Measurements from ENCODE around the gene RPH3AL. TPM values are rescaled to one million over a fixed set of nuclear protein-coding genes. Genes with fewer than 3 reads are reported as not detected.

Gene RPH3AL
- polyA plus RNA-seq, 3 donors: 0.71 to 1.9 (median 1.5) TPM

DNA sequence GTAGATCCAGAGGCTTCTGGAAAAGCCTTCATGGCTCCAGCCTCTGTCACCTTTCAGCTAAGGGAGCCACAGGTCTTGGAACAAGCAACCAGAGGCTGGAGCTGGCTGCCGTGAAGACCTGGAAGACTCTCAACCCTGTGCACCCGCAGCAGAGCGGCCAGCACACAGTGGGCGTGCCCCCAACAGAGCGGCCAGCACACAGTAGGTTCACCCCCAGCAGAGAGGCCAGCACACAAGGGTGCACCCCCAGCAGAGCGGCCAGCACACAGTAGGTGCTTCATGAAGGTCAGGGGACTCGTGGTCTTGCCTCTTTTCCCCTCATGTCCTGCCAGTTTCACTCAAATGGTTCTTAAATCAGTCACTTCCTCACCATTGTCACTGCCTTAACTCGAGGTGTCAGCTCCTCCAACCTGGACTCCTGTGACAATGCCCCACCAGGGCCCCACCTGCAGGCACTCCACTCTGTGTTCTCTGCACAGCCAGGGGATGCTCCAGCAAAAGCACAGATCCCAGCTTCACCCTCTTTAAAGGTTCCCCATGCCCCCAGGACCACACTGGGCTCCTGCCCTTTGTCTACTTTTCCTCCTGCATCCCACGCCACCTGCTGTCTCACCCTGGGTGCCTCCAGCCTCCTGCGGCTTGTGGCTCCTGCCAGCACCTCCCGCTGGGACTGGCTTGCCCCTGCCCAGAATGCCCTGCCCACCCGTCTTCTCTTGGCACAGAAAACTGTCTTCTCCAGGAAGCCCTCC, 128.7 kb downstream of the RPH3AL start:
- Histone ChIP-seq H3K4me3 (replicated peaks in 1 of 3; ENCODE audit: low read depth in 2 of 3, low read length in 3 of 3) (no peak overlapping the region), H3K4me1 (ENCODE audit: control insufficient read depth in 1 of 2, insufficient read depth in 2 of 2, low read length in 2 of 2) (peaks cover 0 to 8% of the 10 kb centered on the region in 2 donors), H3K36me3 (replicated peaks in 1 of 2; ENCODE audit: control insufficient read depth in 1 of 2, insufficient read depth in 2 of 2, low read length in 2 of 2) (no peaks in the 10 kb centered on the region), H3K27ac (ENCODE audit: low read depth in 1 of 2, low read length in 2 of 2) (no peak overlapping the region), H3K79me2 (ENCODE audit: insufficient read depth, low read length) (no peaks in the 10 kb centered on the region), H3K9ac (ENCODE audit: insufficient read depth, low read length, poor library complexity, severe bottlenecking) (no peak overlapping the region), H2AFZ (ENCODE audit: insufficient read depth, low read depth, low read length, poor library complexity, severe bottlenecking) (no peak overlapping the region), H3K9me3 (replicated peaks in 1 of 2; ENCODE audit: control insufficient read depth in 1 of 2, insufficient read depth in 1 of 2, low read length in 2 of 2) (no peaks in the 10 kb centered on the region), H3K4me2 (replicated peaks; ENCODE audit: extremely low read depth, low read length, poor library complexity, severe bottlenecking) (no peak overlapping the region), H4K20me1 (ENCODE audit: insufficient read depth, low read length) (no peaks in the 10 kb centered on the region), H3K27me3 (ENCODE audit: control insufficient read depth in 2 of 2, insufficient read depth in 2 of 2, low read length in 2 of 2) (no peaks in the 10 kb centered on the region)
- DNase-seq: no peak
- H3K9me3 Mint-ChIP-seq: peaks cover 0 to 5% (median 1%) of the 10 kb centered on the region in 7 donors
- H3K27me3 Mint-ChIP-seq (ENCODE audit: low read depth in 3 of 3): peaks cover 4 to 8% (median 6%) of the 10 kb centered on the region in 3 donors
- no peak overlapping the region for H3K4me3 Mint-ChIP-seq
- WGBS (ENCODE audit: insufficient coverage): 75% methylated on average over 12 of the region's 12 CpGs
- intact Hi-C loops (cut with micrococcal nuclease): loop anchor here in 1 of 2 donors (10.0 kb wide), 1 partner anchor 1201 kb away; no protein-coding TSS in a partner anchor
- TF ChIP-seq CTCF (IDR thresholded peaks at IDR 0.05): no peak
- no peaks in the 10 kb centered on the region for H3K36me3 Mint-ChIP-seq
- peaks cover 4% of the 10 kb centered on the region for H3K4me1 Mint-ChIP-seq
- H3K27ac Mint-ChIP-seq: peak overlapping the region in 2 of 7 donors; percentile 42 to 50

GRCh38 chr17:222172-222571, 130.4 kb downstream of the RPH3AL start:
- H3K27me3 Mint-ChIP-seq (ENCODE audit: low read depth in 3 of 3): peaks cover 4 to 5% (median 4%) of the 10 kb centered on the region in 3 donors
- H3K27ac ChIP-seq (ENCODE audit: low read depth in 1 of 2, low read length in 2 of 2): no peak overlapping the region
- no peak for TF ChIP-seq CTCF (IDR thresholded peaks at IDR 0.05)
- no peak overlapping the region for H3K9ac ChIP-seq (ENCODE audit: insufficient read depth, low read length, poor library complexity, severe bottlenecking)
- H2AFZ ChIP-seq (ENCODE audit: insufficient read depth, low read depth, low read length, poor library complexity, severe bottlenecking): no peak overlapping the region
- intact Hi-C loops (cut with micrococcal nuclease): loop anchor here in 1 of 2 donors (10.0 kb wide), 1 partner anchor 1203 kb away; no protein-coding TSS in a partner anchor
- no peaks in the 10 kb centered on the region for H4K20me1 ChIP-seq (ENCODE audit: insufficient read depth, low read length)
- WGBS (ENCODE audit: insufficient coverage): 60% methylated on average over 2 of the region's 8 CpGs
- peaks cover 0 to 14% of the 10 kb centered on the region in 2 donors for H3K4me1 ChIP-seq (ENCODE audit: control insufficient read depth in 1 of 2, insufficient read depth in 2 of 2, low read length in 2 of 2)
- no peak overlapping the region for H3K4me2 ChIP-seq (replicated peaks; ENCODE audit: extremely low read depth, low read length, poor library complexity, severe bottlenecking)
- no peak overlapping the region for H3K4me3 ChIP-seq (replicated peaks in 1 of 3; ENCODE audit: low read depth in 2 of 3, low read length in 3 of 3)
- no peaks in the 10 kb centered on the region for H3K9me3 ChIP-seq (replicated peaks in 1 of 2; ENCODE audit: control insufficient read depth in 1 of 2, insufficient read depth in 1 of 2, low read length in 2 of 2)
- no peaks in the 10 kb centered on the region for H3K36me3 ChIP-seq (replicated peaks in 1 of 2; ENCODE audit: control insufficient read depth in 1 of 2, insufficient read depth in 2 of 2, low read length in 2 of 2)
- H3K27ac Mint-ChIP-seq: no peak overlapping the region
- H3K4me1 Mint-ChIP-seq: peaks cover 10% of the 10 kb centered on the region
- H3K27me3 ChIP-seq (ENCODE audit: control insufficient read depth in 2 of 2, insufficient read depth in 2 of 2, low read length in 2 of 2): no peaks in the 10 kb centered on the region
- no peak overlapping the region for H3K4me3 Mint-ChIP-seq
- no peak for DNase-seq
- peaks cover 0 to 5% (median 1%) of the 10 kb centered on the region in 7 donors for H3K9me3 Mint-ChIP-seq
- H3K36me3 Mint-ChIP-seq: no peaks in the 10 kb centered on the region
- H3K79me2 ChIP-seq (ENCODE audit: insufficient read depth, low read length): no peaks in the 10 kb centered on the region
